Type B pancreatic cell (in vitro differentiated cells): ENCODE results near the gene KIAA0930. TPM values are rescaled to one million over a fixed set of nuclear protein-coding genes. Genes with fewer than 3 reads are reported as not detected.

Experiments used
- DNase-seq: peaks from one replicate; pipeline ENCODE4 v3.0.0; 2021; ENCODE audit warnings: mixed read lengths; ENCODE audit not compliant: unreplicated experiment; ENCODE audit errors: extremely low spot score
- H3K27ac Mint-ChIP-seq: 2 replicates; pipeline ENCODE4 v1.8.0; 2021; ENCODE audit warnings: mild to moderate bottlenecking, mixed read lengths
- H3K27me3 Mint-ChIP-seq: 2 replicates; pipeline ENCODE4 v1.8.0; 2021; ENCODE audit warnings: mixed read lengths
- H3K36me3 Mint-ChIP-seq: 2 replicates; pipeline ENCODE4 v1.8.0; 2021; ENCODE audit warnings: mixed read lengths
- H3K4me1 Mint-ChIP-seq: one replicate; pipeline ENCODE4 v1.8.0; 2021; ENCODE audit warnings: mixed read lengths; ENCODE audit not compliant: unreplicated experiment
- H3K4me3 Mint-ChIP-seq: 2 replicates; pipeline ENCODE4 v1.8.0; 2021; ENCODE audit warnings: mild to moderate bottlenecking, mixed read lengths
- H3K9me3 Mint-ChIP-seq: 2 replicates; pipeline ENCODE4 v1.8.0; 2021; ENCODE audit warnings: mixed read lengths
- total RNA-seq: library from RNA; stranded (reverse); gene quantifications from 2 replicates; pipeline ENCODE4 v1.2.1, GENCODE V29; 2021; ENCODE audit warnings: low replicate concordance
- TF ChIP-seq, protein P1 (sequence below): fragments of 200-600 bp; sonication (generic); conservative IDR thresholded peaks from 2 replicates; pipeline ENCODE4 v1.5.0; 2021; ENCODE audit warnings: antibody characterized with exemption, mild to moderate bottlenecking

Gene KIAA0930
- total RNA-seq, 1 donor from 2014 or later: 54.1 TPM

DNA sequence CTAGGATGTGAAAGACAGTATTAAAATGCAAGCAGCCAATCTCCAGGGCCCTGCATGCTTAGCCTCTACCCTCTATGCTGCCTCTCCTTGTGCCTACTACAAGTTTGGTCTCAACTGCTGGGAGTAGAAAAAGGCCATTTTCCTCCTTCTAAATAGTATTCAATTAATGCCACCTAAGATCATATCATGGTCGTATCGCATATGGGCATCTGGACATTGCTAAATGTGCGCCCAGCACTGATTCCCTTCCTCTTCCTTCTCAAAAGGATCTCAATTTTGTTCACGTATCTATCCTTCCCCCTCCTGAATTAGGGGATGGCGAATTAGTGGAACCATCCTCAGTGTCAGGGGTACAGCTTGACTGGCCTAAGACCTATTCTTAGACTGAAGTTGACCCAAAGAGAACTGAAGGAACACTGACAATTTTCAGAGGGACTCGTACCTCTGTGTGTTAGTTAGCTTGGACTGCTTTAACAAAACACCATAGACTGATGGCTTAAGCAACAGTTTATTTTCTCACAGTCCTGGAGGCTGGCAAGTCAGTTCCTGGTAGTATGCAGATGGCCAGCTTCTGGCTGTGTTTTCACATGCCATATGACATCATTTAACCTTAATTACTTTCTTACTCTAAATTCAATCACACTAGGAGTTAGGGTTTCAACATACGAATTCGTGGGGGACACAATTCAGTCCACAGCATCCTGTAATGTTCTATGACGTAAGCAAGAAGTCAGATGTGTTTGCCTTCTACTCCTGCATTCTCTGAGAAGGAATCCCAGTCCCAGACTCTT, 85.4 kb downstream of the KIAA0930 start:
- Mint-ChIP-seq H3K27ac (no peak overlapping the region), H3K4me1 (peaks cover 32% of the 10 kb centered on the region), H3K36me3 (peaks cover 20% of the 10 kb centered on the region), H3K4me3 (no peak overlapping the region), H3K27me3 (no peaks in the 10 kb centered on the region), H3K9me3 (no peaks in the 10 kb centered on the region)
- no peak for DNase-seq
- TF ChIP-seq, protein P1, sequence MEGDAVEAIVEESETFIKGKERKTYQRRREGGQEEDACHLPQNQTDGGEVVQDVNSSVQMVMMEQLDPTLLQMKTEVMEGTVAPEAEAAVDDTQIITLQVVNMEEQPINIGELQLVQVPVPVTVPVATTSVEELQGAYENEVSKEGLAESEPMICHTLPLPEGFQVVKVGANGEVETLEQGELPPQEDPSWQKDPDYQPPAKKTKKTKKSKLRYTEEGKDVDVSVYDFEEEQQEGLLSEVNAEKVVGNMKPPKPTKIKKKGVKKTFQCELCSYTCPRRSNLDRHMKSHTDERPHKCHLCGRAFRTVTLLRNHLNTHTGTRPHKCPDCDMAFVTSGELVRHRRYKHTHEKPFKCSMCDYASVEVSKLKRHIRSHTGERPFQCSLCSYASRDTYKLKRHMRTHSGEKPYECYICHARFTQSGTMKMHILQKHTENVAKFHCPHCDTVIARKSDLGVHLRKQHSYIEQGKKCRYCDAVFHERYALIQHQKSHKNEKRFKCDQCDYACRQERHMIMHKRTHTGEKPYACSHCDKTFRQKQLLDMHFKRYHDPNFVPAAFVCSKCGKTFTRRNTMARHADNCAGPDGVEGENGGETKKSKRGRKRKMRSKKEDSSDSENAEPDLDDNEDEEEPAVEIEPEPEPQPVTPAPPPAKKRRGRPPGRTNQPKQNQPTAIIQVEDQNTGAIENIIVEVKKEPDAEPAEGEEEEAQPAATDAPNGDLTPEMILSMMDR: no peak

DNA sequence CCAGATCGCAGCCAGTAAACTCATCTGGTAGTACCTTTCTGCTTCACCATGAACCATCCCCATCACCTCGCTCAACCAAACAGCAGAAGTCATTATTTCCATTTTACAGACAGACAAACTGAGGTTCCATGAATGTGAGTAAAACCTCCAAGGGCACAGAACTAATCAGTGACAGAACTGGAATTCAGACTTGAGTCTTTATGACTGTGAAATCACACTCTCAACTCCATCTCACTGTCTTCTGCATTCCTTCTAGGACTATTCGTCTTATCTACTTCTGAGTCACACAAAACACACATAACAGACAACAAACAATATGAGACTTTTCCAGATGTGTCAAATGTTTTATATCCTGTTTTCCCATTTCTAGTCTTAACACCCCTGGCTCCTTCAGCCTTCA, 86.3 kb downstream of the KIAA0930 start:
- H3K9me3 Mint-ChIP-seq: no peaks in the 10 kb centered on the region
- H3K4me3 Mint-ChIP-seq: no peak overlapping the region
- peaks cover 22% of the 10 kb centered on the region for H3K36me3 Mint-ChIP-seq
- TF ChIP-seq, protein P1: no peak
- peaks cover 24% of the 10 kb centered on the region for H3K4me1 Mint-ChIP-seq
- no peak for DNase-seq
- no peaks in the 10 kb centered on the region for H3K27me3 Mint-ChIP-seq
- H3K27ac Mint-ChIP-seq: no peak overlapping the region

DNA sequence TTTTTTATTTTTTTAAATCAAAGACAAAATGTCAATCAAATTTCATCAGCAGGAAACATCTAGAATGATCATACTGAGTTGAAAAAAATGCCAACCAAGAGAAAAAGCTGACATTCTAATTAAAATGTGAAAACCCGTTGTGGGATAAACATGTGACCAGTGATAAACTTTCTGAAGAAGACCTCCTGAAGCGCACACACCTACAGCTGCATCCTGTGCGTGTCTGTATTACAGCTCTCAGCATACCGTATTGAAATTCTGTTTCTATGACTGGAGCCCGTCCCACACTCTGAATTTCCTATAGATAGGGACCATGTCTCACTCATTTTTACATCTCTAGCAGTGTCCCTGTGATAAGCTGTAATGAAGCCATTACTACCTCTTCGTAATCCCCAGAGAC, 89.2 kb downstream of the KIAA0930 start:
- no peak for DNase-seq
- H3K4me3 Mint-ChIP-seq: no peak overlapping the region
- H3K27ac Mint-ChIP-seq: no peak overlapping the region
- H3K27me3 Mint-ChIP-seq: no peaks in the 10 kb centered on the region
- no peaks in the 10 kb centered on the region for H3K9me3 Mint-ChIP-seq
- H3K36me3 Mint-ChIP-seq: peaks cover 23% of the 10 kb centered on the region
- H3K4me1 Mint-ChIP-seq: peaks cover 4% of the 10 kb centered on the region
- TF ChIP-seq, protein P1: no peak

DNA sequence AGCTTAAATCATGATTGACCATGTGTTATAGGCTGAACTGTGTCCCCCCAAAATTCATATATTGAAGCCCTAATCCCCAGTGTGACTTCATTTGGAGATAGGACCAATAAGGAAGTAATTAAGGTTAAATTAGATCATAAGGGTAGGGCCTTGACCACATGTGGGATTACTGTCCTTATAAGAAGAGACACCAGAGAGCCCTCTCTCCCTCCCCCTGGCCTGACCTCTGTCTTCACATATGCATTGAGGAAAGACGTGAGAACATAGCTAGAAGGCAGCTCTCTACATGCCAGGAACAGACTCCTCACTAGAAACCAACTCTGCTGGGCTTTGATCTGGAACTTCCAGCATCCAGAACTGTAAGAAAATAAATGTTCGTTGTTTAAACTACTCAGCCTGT, 90.6 kb downstream of the KIAA0930 start:
- H3K36me3 Mint-ChIP-seq: peaks cover 22% of the 10 kb centered on the region
- H3K27ac Mint-ChIP-seq: no peak overlapping the region
- TF ChIP-seq, protein P1: no peak
- DNase-seq: no peak
- H3K9me3 Mint-ChIP-seq: no peaks in the 10 kb centered on the region
- H3K4me1 Mint-ChIP-seq: peaks cover 2% of the 10 kb centered on the region
- H3K4me3 Mint-ChIP-seq: no peak overlapping the region
- no peaks in the 10 kb centered on the region for H3K27me3 Mint-ChIP-seq

DNA sequence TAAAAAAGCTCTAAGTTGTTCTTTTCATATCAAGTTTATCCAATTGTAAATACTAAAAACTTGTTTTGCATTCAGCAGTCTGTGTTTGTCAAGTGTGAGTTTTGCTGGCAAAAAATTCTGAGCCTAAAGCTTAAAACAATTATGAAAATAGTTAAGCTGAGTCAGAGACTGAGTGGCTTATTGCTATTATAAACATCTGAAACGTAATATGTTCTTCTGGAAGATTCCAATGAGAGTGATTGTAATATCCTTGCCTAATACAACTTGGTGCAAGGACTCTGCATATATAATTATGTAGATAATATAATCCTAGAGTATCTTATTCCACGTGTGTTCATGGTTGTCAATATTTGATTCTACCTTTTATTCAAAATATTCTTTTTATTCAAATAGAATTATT, 91.0 kb downstream of the KIAA0930 start:
- Mint-ChIP-seq H3K4me1 (no peaks in the 10 kb centered on the region), H3K36me3 (peaks cover 20% of the 10 kb centered on the region), H3K4me3 (no peak overlapping the region), H3K27ac (no peak overlapping the region), H3K9me3 (no peaks in the 10 kb centered on the region), H3K27me3 (no peaks in the 10 kb centered on the region)
- DNase-seq: no peak
- TF ChIP-seq, protein P1: no peak
